Measurements from ENCODE around the gene ASB4.
"Not testable (repeated sequence)": the region's sequence is repeated elsewhere in the genome, so short reads cannot be mapped to it uniquely, and the experiment has no call there.

The ASB4 gene

GRCh38 chr7:95485391-95486123 lies at the start of gene ASB4:
TSS of gene ASB4 (plus strand) at chr7:95485943. CDS start at chr7:95485972, 29 bp downstream.
- no peak for DNase-seq

- DNase-seq, result no peak
Observed at GRCh38 chr7:95436407-95436806, 49.3 kb upstream of the ASB4 start.

- DNase-seq, result no peak
Observed at GRCh38 chr7:95440394-95441038, 45.2 kb upstream of the ASB4 start.

- DNase-seq, result no peak
Observed at GRCh38 chr7:95441042-95441823, 44.5 kb upstream of the ASB4 start.

- DNase-seq, result no peak
Observed at GRCh38 chr7:95444796-95445195, 40.9 kb upstream of the ASB4 start.

GRCh38 chr7:95446618-95447017 lies 39.1 kb upstream of the ASB4 start:
- DNase-seq, result no peak

GRCh38 chr7:95454438-95455045 lies 31.2 kb upstream of the ASB4 start:
- no peak for DNase-seq

GRCh38 chr7:95457947-95458346 lies 27.8 kb upstream of the ASB4 start:
- no peak for DNase-seq

- DNase-seq, result not testable (repeated sequence)
Observed at GRCh38 chr7:95460653-95461052, 25.1 kb upstream of the ASB4 start.

GRCh38 chr7:95467912-95468607 lies 17.7 kb upstream of the ASB4 start:
- DNase-seq, result no peak

- no peak for DNase-seq
Observed at GRCh38 chr7:95469187-95469586, 16.6 kb upstream of the ASB4 start.

GRCh38 chr7:95469848-95470247 lies 15.9 kb upstream of the ASB4 start:
- DNase-seq, result peak; percentile 27

- DNase-seq, result no peak
Observed at GRCh38 chr7:95470452-95470851, 15.3 kb upstream of the ASB4 start.

GRCh38 chr7:95471071-95471470 lies 14.7 kb upstream of the ASB4 start:
- no peak for DNase-seq

- no peak for DNase-seq
Observed at GRCh38 chr7:95472581-95473161, 13.1 kb upstream of the ASB4 start.

GRCh38 chr7:95473276-95473985 lies 12.3 kb upstream of the ASB4 start:
- DNase-seq, result no peak

- DNase-seq, result no peak
Observed at GRCh38 chr7:95476072-95476847, 9.5 kb upstream of the ASB4 start.

- peak; percentile 56 for DNase-seq
Observed at GRCh38 chr7:95476904-95477594, 8.7 kb upstream of the ASB4 start.

GRCh38 chr7:95478272-95479037 lies 7.3 kb upstream of the ASB4 start:
- DNase-seq, result no peak
